Upper lobe of left lung (tissue), 4 donors: Measurements from ENCODE around the gene CYP3A5.

ENCODE experiments used
- CTCF ChIP-seq, 6 experiments: fragments of 450-650 bp in 4 of 6; fragments of 200-600 bp in 2 of 6; sonication (generic) in 2 of 6; IDR thresholded peaks; one replicate each; pipeline ENCODE4 v1.5.1; 2016 to 2019; ENCODE audit warnings: antibody characterized with exemption in 6 of 6
- EP300 ChIP-seq, 4 donors: sonication (generic); formaldehyde crosslinking; IDR thresholded peaks; one replicate each; pipeline ENCODE4 v1.5.1; 2017; ENCODE audit warnings: antibody characterized with exemption in 4 of 4, control low read depth in 2 of 4
- POLR2A ChIP-seq, 4 donors: fragments of 450-650 bp; IDR thresholded peaks; one replicate each; pipeline ENCODE4 v1.5.1; 2016 to 2017; ENCODE audit warnings: antibody characterized with exemption in 4 of 4, mild to moderate bottlenecking in 2 of 4
- POLR2AphosphoS5 ChIP-seq, 2 donors: sonication (generic); formaldehyde crosslinking; IDR thresholded peaks; one replicate each; pipeline ENCODE4 v1.5.1; 2017; ENCODE audit warnings: antibody characterized with exemption in 2 of 2

- TF ChIP-seq POLR2A (IDR thresholded peaks at IDR 0.05): no peak
- TF ChIP-seq CTCF (IDR thresholded peaks at IDR 0.05): no peak
- TF ChIP-seq EP300 (IDR thresholded peaks at IDR 0.05): no peak
- no peak for TF ChIP-seq POLR2AphosphoS5 (IDR thresholded peaks at IDR 0.05)
Measured at GRCh38 chr7:99677013-99677647, 2.7 kb downstream of the CYP3A5 start.
